Activated CD8-positive, alpha-beta T cell treated with anti-CD3 and anti-CD28 coated beads, Interleukin-2, amount 10 ng/mL, durations not matched to agents 7 days and 5 days (primary cell): ENCODE measurements around the gene TMEM19. TPM values are rescaled to one million over a fixed set of nuclear protein-coding genes. Genes with fewer than 3 reads are reported as not detected.

Experiments used
- ATAC-seq: fragments of 150-1000 bp; cut with Tn5 transposase; one replicate; pipeline ENCODE4 v1.10.0; 2021; ENCODE audit warnings: moderate library complexity
- CTCF ChIA-PET: fragments of 350-600 bp; sonication (Branson Sonifier 250); formaldehyde crosslinking; loops from one replicate; lab custom pipeline; 2021; ENCODE audit warnings: antibody characterized with exemption; lab: Charles Lee
- POLR2A ChIA-PET: fragments of 350-600 bp; sonication (Branson Sonifier 250); formaldehyde crosslinking; loops from one replicate; lab custom pipeline; 2021; ENCODE audit warnings: antibody characterized with exemption; lab: Charles Lee
- DNase-seq: peaks from one replicate; pipeline ENCODE4 v3.0.0-alpha.2; 2020
- H3K27ac Mint-ChIP-seq: one replicate; pipeline ENCODE4 v1.8.0; 2021; ENCODE audit warnings: mild to moderate bottlenecking, mixed read lengths
- H3K27me3 Mint-ChIP-seq: one replicate; pipeline ENCODE4 v1.8.0; 2021; ENCODE audit warnings: low read depth, mixed read lengths
- H3K36me3 Mint-ChIP-seq: one replicate; pipeline ENCODE4 v1.8.0; 2021; ENCODE audit warnings: low read depth, mixed read lengths
- H3K4me1 Mint-ChIP-seq: one replicate; pipeline ENCODE4 v1.8.0; 2021; ENCODE audit warnings: low read depth, mixed read lengths
- H3K4me3 Mint-ChIP-seq: one replicate; pipeline ENCODE4 v1.8.0; 2021; ENCODE audit warnings: mild to moderate bottlenecking, mixed read lengths
- H3K9me3 Mint-ChIP-seq: one replicate; pipeline ENCODE4 v1.8.0; 2022; ENCODE audit warnings: mixed read lengths; ENCODE audit not compliant: insufficient read depth
- total RNA-seq, 2 experiments: library from RNA; stranded (reverse); gene quantifications; one replicate each; pipeline ENCODE4 v1.2.3, GENCODE V29; 2021

Gene TMEM19
- total RNA-seq, 2 experiments from 2014 or later, result 22.1 to 23.9 TPM

DNA sequence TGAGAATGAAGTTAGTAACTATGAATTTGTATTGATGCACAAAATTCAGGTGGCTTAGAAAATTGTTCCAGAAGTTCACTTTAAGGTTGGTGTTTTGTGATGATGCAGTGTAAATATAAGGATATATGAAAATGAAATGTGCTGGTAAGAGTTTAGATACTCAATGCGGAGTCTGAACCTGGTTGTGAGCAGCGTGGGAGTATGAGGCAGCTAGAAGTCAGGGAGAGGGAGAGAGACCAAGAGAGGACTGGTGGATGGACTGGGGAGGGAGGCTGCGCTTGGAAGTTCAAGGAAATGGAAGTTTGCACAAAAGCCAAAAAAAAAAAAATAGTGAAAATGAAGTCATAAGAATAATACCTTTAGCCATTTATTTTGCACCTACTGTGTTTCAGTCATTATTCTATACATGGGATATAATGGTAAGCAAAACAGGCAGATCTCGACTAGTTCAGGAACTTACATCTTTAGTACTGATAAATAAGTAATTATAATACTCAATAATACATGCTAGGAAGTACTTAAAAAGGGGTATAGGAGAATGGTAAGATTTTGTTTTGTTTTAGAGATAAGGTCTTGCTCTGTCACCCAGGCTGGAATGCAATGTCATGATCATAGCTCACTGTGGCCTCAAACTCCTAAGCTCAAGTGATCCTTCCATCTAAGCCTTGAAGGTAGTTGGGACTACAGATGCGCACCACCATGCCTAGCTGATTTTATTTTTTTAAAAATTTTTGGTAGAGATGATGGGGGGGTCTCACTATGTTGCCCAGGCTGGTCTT is 58.8 kb downstream of the TMEM19 start:
- no peak overlapping the region for H3K27ac Mint-ChIP-seq
- no peaks in the 10 kb centered on the region for H3K9me3 Mint-ChIP-seq
- no peak for ATAC-seq
- DNase-seq, result no peak
- H3K4me1 Mint-ChIP-seq, result no peaks in the 10 kb centered on the region
- CTCF ChIA-PET, result interaction anchor here (1.1 to 8.4 kb wide), 3 partner anchors 67 to 329 kb away, joined by 3 to 75 read pairs (median 5); no protein-coding TSS in a partner anchor
- no peaks in the 10 kb centered on the region for H3K36me3 Mint-ChIP-seq
- H3K27me3 Mint-ChIP-seq, result peaks cover 24% of the 10 kb centered on the region
- no peak overlapping the region for H3K4me3 Mint-ChIP-seq
- POLR2A ChIA-PET, result no interaction called here

DNA sequence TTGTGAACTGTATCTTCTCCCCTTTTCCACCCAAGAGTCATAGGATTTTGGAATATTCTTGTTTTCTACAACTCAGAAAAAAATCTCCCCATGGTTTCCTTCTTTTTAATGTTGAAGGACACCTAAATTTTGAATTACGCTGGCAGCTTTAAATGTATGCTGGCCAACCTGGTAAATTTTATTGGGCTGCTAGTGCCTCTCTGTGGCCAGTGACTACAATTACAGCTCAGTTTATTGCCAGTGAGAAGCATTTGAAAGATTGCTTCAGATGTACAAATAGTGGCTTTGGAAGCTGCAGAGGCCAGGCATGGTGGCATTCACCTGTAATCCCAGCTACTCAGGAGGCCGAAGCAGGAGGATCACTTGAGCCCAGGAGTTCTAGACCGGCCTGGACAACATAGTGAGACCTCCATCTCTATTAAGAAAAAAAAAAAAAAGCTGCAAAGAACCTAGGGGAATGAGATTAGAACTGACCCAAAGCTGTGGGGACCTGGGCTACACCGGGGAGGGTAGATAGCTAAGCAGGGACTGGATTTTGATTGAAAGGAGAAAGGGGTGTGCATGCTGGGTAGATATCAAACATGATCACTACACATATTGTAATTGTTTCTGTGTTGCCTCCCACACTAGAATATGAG is 61.2 kb downstream of the TMEM19 start:
- CTCF ChIA-PET, result interaction anchor here (0.6 to 8.4 kb wide), 56 partner anchors 9 to 1013 kb away, joined by 3 to 75 read pairs (median 5); partner anchors contain the start of genes TBC1D15, THAP2, TMEM19 and ZFC3H1
- no peaks in the 10 kb centered on the region for H3K4me1 Mint-ChIP-seq
- POLR2A ChIA-PET, result interaction anchor here (1.8 kb wide), 1 partner anchor 83 kb away, joined by 6 read pairs; the partner anchor contains the start of genes THAP2 and ZFC3H1
- peak; percentile 77 for ATAC-seq
- no peaks in the 10 kb centered on the region for H3K9me3 Mint-ChIP-seq
- H3K4me3 Mint-ChIP-seq, result no peak overlapping the region
- no peaks in the 10 kb centered on the region for H3K36me3 Mint-ChIP-seq
- H3K27me3 Mint-ChIP-seq, result peaks cover 37% of the 10 kb centered on the region
- H3K27ac Mint-ChIP-seq, result no peak overlapping the region
- DNase-seq, result peak; percentile 60

DNA sequence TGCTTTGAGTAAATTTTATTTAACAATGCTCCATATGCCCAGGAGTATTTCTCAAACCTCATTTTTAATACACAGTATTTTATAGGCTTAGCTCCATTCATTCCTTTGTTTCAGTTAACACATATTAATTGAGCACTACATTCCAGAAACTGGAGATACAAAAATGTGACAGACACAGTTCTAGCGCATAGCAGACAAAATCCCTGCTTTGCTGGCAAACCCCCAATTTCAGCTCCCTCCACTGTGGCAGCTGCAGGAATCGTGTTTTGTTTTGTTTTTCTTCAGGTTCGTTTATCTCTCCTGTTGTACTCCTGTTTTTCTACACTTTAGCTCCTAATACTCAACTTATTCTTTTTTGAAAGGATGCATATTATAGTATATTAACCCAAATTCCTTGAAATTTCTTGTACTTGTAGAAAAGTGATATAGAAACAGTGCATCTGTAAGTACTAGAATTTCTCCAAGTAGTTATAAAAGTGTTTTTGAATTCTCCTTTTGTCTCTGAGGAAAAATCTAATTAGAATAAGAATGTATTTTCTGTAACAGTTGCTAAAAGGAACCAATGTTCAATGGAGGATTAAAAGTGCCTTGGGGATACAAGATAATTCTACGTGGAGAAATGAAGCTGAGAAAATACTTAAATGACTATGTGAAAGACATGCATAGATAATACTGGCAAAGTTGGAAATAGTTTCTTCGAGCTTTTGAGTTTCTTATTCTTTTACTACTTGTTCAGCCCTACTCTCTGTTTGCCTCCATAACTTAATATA is 62.4 kb downstream of the TMEM19 start:
- ChIA-PET CTCF (interaction anchor here (1.0 to 8.4 kb wide), 24 partner anchors 8 to 355 kb away, joined by 3 to 75 read pairs (median 7); partner anchors contain the start of genes THAP2, TMEM19 and ZFC3H1), POLR2A (interaction anchor here (1.8 kb wide), 1 partner anchor 84 kb away, joined by 6 read pairs; the partner anchor contains the start of genes THAP2 and ZFC3H1)
- no peaks in the 10 kb centered on the region for H3K4me1 Mint-ChIP-seq
- no peak for DNase-seq
- no peaks in the 10 kb centered on the region for H3K9me3 Mint-ChIP-seq
- H3K36me3 Mint-ChIP-seq, result no peaks in the 10 kb centered on the region
- H3K27ac Mint-ChIP-seq, result no peak overlapping the region
- no peak overlapping the region for H3K4me3 Mint-ChIP-seq
- no peak for ATAC-seq
- peaks cover 37% of the 10 kb centered on the region for H3K27me3 Mint-ChIP-seq

DNA sequence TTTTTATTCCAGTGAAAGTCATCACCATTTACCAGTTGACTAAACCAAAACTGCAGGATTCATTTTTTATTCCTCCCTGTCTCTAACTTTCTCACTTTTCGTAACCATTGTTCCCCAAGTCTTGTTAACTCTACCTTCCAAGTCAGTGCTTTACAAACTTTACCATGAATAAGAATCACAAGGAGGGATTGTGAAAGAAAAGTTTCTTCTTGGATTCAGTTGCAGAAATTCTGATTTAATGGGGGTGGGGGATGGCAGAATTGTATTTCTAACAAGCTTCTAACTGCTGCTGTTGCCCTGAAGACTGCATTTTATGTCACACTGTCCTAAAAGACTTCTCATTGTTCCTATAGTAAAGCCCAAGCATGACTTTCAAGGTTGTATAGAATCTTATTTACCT is 63.8 kb downstream of the TMEM19 start:
- ChIA-PET CTCF (interaction anchor here (1.0 to 8.4 kb wide), 4 partner anchors 86 to 334 kb away, joined by 3 to 75 read pairs (median 32); partner anchors contain the start of genes THAP2 and ZFC3H1), POLR2A (no interaction called here)
- peaks cover 37% of the 10 kb centered on the region for H3K27me3 Mint-ChIP-seq
- no peak for ATAC-seq
- DNase-seq, result no peak
- no peaks in the 10 kb centered on the region for H3K36me3 Mint-ChIP-seq
- peaks cover 8% of the 10 kb centered on the region for H3K4me1 Mint-ChIP-seq
- H3K27ac Mint-ChIP-seq, result no peak overlapping the region
- no peaks in the 10 kb centered on the region for H3K9me3 Mint-ChIP-seq
- no peak overlapping the region for H3K4me3 Mint-ChIP-seq

DNA sequence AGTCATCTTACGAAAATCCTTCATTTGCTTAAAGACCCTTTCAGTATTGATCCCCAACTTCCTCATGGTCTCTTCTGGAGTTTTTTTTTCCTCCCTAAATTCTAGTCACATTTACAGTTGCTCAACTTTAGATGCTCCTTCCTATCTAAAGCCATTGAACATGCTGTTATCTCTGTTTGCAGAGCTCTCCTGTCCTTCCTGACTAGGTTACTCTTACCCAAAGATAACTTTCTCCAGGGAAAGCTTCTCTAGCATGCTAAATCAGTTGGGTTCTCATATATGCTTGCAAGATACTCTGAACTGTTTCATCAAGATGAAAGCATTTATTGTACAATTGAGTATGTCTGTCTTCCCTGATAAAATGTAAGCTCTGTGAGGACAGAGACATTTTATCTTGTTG is 67.0 kb downstream of the TMEM19 start:
- Mint-ChIP-seq H3K9me3 (peaks cover 3% of the 10 kb centered on the region), H3K4me1 (peaks cover 23% of the 10 kb centered on the region), H3K27ac (no peak overlapping the region), H3K4me3 (no peak overlapping the region), H3K27me3 (peaks cover 34% of the 10 kb centered on the region), H3K36me3 (peaks cover 17% of the 10 kb centered on the region)
- no peak for ATAC-seq
- POLR2A ChIA-PET, result no interaction called here
- DNase-seq, result no peak
- CTCF ChIA-PET, result interaction anchor here (2.1 kb wide), 1 partner anchor 27 kb away, joined by 7 read pairs; no protein-coding TSS in a partner anchor

Other genes starting within 250 kb of the TMEM19 start
- not detected for gene LGR5, start 246.3 kb upstream of the TMEM19 start, total RNA-seq
- 10 to 100 TPM; 45.9 to 49.9 TPM for gene ZFC3H1, start 22.2 kb upstream of the TMEM19 start, total RNA-seq
- gene THAP2, start 21.8 kb upstream of the TMEM19 start, total RNA-seq, result 1 to 10 TPM; 3.5 to 5.2 TPM
- gene RAB21, start 68.8 kb downstream of the TMEM19 start, total RNA-seq, result 10 to 100 TPM; 55.7 to 56.3 TPM
- gene TBC1D15, start 153.7 kb downstream of the TMEM19 start, total RNA-seq, result 10 to 100 TPM; 38.3 to 38.5 TPM